Measurements from ENCODE around the gene SNRPA1.
"Not testable (repeated sequence)": the region's sequence is repeated elsewhere in the genome, so short reads cannot be mapped to it uniquely, and the experiment has no call there.

- not testable (repeated sequence) for TF ChIP-seq CTCF (IDR thresholded peaks at IDR 0.05; ENCODE audit: low read depth, low read length); EZH2phosphoT487 (IDR thresholded peaks at IDR 0.05; ENCODE audit: low read depth)
Observed at GRCh38 chr15:101287342-101287741, 7.7 kb downstream of the SNRPA1 start.
